GM19099 (cell line): Measurements from ENCODE around the gene RTN3.

Experiments
- POLR2A ChIP-seq: IDR thresholded peaks from 3 replicates; pipeline ENCODE4 v1.6.1; 2011; ENCODE audit warnings: low read depth; ENCODE audit not compliant: insufficient read length; ENCODE audit errors: extremely low read depth

Gene RTN3

DNA sequence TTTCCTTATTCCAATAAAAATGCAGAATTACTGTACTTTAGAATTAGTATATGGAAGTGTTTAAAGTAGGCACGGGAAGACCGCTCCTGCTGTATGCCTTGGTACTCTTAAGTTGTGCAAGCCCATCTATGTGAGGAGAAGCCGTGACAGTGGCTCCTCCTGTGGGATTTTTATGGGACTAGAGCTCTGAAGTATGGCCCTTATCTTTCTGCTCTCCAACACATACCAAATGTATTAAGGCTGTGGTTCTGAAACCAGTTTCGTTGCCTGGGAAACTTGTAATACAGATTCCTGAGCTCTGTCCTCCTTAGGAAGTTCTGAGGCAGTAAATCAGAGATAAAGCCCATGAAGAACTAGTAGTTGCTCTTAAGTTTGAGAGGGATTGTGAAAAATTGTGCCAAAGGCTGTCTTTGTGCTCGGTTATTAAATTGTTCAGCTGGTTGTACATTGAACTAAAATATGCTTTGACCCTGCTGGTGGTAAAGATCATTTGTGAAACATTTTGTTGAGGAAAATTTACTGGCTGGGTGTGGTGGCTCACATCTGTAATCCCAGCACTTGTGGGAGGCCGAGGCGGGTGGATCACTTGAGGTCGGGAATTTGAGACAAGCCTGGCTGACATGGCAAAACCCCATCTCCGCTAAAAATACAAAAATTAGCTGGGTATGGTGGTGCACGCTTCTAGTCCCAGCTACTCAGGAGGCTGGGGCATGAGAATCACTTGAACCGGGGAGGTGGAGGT lies 29.3 kb downstream of the RTN3 start:
- TF ChIP-seq POLR2A, result no peak

DNA sequence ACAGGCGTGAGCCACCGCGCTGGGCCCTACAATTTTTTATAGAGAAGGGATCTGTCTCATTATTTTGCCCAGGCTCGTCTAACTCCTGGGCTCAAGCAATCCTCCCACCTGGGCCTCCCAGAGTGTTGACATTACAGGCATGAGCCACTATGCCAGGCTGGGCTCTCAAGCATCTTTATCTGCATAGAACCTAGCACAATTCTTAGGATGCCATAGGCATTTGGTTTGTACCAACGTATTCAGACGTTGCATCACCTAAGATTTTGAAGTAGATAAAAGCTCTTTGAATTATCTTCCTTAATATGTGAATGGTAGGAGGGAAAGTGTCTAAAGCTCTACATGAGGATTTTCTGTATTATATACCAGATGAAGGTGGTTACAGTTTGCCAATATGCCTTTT lies 30.5 kb downstream of the RTN3 start:
- no peak for TF ChIP-seq POLR2A

DNA sequence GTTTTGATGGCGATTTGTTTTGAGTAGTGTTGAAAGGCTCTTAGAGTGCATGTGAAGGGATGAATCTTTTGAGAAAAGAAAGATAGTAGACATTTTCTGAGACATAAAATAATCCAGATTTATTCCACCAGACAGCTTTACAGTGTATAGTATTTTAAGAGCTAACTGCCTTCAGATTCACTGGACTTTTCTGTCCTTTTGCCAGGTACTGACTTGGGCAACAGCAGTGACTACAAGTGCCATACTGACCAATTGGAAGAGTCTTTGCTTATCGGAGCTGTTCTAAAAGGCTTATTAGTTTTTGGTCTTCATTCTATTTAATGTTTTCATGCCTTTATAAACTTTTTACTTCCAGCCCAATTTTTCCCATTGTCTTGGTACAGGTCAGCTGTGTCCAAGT lies 32.5 kb downstream of the RTN3 start:
- no peak for TF ChIP-seq POLR2A

DNA sequence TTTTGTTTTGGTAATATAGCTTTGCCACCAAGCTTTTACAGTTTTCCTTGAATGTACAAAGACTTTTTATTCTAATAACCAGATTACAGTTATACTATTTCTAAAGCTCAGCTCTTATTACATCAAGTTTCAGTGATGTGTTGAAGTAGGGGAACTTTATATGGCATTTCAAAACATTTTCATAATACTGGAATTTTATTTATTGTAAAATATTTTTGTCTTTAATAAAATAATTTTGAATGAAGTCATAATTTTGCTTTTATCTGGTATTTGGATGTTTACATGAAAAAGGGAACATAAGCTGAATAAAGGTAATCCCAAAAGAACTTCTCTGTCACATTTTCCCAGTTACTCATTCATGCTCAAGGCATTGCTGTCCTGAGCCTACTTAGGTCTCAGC lies 34.7 kb downstream of the RTN3 start:
- TF ChIP-seq POLR2A, result no peak

DNA sequence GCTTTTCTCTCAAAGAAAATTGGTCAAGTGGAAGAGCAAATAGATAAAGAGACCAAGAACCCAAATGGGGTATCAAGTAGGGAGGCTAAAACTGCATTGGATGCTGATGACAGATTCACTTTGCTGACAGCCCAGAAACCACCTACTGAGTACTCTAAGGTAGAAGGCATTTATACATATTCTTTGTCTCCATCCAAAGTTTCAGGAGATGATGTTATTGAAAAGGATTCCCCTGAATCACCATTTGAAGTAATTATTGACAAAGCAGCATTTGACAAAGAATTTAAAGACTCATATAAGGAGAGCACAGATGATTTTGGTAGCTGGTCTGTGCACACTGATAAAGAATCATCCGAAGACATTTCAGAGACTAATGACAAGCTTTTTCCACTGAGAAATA lies 37.7 kb downstream of the RTN3 start:
- no peak for TF ChIP-seq POLR2A

DNA sequence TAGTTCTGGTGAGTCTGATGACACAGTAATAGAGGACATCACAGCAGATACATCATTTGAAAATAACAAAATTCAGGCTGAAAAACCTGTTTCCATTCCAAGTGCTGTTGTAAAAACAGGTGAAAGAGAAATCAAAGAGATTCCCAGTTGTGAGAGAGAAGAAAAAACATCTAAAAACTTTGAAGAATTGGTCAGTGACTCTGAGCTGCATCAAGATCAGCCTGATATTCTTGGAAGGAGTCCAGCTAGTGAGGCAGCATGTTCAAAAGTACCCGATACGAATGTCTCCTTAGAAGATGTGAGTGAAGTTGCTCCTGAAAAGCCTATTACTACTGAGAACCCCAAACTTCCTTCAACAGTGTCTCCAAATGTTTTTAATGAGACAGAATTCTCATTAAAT lies 38.7 kb downstream of the RTN3 start:
- TF ChIP-seq POLR2A, result no peak

DNA sequence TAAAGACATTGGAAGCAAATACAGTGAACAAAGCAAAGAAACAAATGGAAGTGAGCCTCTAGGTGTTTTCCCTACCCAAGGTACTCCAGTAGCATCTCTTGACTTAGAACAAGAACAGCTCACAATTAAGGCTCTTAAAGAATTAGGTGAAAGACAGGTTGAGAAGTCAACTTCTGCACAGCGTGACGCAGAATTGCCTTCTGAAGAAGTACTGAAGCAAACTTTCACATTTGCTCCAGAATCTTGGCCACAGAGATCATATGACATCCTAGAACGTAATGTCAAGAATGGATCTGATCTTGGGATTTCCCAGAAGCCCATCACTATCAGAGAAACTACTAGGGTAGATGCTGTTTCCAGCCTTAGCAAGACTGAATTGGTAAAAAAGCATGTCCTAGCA lies 39.3 kb downstream of the RTN3 start:
- TF ChIP-seq POLR2A, result no peak

DNA sequence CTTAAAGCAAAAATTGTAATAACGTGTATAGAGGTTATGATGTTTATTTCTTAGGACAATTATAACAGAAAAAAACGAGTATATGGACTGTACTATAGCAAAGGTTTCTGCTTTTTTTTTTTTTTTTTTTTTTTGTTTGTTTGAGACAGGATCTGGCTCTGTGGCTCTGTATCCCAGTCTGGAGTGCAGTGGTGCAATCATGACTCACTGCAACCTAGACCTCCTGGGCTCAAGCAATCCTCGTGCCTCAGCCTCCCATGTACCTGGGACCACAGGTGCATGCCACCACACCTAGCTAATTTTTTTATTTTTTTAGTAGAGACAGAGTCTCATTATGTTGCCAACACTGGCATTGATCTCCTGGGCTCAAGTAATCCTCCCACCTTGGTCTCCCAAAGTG lies 48.0 kb downstream of the RTN3 start:
- no peak for TF ChIP-seq POLR2A

DNA sequence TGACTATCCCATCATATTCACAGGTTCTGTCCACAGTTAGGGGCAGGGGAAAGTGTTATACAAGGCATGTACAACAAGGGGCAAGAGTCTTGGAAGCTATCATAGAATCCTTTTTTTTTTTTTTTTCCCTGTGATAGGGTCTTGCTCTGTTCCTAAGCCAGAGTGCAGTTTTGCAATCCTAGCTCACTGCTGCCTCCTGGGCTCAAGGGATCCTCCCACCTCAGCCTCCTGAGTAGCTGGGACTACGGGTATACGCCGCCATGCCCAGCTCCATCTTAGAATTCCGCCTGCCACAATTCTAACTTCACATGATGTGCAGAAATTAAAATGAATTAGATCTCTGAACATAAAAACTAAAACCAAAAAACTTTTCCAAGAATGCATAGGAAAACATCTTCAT lies 55.6 kb downstream of the RTN3 start:
- TF ChIP-seq POLR2A, result no peak

DNA sequence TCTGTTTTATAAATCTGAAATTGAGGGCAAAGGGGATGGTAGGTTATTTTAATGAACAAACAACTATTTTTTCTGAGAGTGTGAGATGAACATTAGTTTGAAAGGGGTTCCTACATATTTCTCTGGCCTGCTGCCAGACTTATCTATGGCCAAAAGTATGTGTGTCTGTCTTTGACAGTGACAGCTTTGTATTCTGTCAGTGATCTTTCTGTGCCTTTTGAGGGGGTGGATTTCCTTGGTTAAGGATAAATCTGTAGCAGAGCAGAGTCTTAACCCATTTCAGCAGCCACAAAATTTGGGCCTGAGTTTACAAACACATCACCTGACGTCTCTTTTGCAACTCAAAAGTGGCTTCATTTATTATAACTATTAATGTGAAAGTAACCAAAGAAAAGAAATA lies 56.4 kb downstream of the RTN3 start:
- TF ChIP-seq POLR2A, result no peak

DNA sequence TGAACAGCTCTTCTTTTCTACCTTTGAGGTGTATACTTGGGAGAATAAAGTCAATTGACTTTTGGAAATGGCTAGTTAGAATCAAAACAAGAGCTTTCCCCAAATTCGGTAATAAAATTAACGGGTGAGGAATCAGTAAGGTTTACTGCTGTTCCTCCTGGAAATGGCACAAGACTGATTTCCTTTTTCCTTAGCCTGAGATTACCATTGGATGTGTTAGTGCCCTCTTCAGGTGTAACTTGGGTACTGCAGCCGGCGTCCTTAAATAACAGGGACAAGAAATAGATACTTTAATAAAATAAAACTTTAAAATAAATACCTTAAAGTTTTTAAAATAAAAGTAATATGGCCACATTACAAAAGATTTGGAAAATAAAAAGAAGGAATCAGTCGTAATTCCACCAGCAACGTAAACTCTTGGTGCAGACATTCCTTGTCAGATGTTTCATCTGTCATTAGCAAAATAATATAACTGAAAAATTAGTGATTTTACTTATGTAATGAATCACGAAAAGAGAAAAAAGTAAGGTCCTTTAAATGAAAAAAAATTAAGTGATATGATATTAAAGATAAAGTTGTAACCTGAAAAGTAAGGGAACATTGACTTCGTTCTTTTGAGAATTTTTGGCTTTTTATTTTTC lies 57.5 kb downstream of the RTN3 start:
- TF ChIP-seq POLR2A, result no peak

DNA sequence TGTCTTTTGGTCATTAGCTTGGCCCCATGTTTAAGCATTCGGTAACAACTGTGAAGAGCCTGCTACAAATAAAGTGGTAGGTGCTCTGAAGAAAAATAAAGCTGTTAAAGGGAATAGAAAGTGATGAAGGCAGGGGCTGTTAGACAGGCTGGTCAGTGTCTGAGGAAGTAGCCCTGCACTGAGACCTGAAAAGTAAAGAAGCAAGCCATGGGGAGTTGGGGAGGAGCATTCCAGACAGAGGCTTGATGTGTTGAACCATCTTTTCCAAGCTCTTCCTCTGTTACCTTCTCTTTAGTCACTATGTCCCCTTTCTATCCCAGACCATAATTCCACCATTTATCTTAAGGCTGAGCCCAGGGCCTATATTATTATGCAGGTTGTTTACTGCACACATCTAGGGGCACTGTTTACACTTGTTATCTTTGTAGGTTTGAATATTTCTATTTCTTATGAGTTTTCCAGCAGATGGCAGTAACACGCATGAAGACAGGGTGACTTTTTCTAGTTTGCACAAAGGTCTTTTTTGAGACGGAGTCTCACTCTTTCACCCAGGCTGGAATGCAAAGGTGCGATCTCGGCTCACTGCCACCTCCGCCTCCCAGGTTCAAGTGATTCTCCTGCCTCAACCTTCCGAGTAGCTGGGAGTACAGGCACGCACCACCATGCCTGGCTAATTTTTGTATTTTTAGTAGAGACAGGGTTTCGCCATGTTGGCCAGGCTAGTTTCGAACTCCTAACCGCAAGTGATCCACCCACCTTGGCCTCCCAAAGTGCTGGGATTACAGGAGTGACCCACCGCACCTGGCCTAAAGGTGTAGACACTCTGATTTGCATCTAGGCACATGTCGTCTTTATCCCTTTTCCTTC lies 64.2 kb downstream of the RTN3 start:
- TF ChIP-seq POLR2A, result no peak

DNA sequence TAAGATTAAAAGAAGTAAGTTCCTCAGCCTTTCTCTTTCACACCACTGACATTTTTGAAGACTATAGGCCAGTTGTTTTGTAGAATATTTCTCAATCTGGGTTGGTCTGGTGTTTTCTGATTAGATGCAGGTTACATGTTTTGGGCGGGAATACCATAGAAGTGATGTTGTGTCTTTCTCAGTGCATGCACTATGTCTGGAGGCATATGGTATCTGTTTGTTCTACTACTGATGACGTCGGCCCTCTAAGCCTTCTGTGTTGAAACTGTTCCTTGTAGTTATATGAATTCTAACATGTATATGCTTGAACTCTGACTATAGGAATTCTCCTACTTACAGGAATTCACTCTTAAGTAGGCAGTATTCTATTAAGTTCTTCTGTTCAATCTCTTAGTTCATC lies 65.7 kb downstream of the RTN3 start:
- TF ChIP-seq POLR2A, result no peak

DNA sequence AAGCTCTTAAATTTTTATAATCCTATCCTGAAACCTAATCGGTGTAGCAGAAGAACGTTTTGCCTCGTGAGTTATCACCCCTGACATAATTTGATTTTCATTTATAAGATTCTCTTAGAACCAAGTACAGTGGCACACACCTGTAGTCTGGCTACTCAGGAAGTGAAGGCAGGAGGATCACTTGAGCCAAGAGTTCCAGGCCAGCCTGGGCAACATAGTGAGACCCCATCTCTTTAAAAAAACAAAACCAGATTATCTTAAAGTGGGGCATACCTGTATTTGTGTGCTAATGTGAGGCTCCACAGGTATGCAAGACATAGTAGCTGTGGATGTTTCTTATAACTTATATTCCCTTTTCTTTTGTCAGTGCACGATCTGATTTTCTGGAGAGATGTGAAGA lies 68.3 kb downstream of the RTN3 start:
- TF ChIP-seq POLR2A, result no peak

DNA sequence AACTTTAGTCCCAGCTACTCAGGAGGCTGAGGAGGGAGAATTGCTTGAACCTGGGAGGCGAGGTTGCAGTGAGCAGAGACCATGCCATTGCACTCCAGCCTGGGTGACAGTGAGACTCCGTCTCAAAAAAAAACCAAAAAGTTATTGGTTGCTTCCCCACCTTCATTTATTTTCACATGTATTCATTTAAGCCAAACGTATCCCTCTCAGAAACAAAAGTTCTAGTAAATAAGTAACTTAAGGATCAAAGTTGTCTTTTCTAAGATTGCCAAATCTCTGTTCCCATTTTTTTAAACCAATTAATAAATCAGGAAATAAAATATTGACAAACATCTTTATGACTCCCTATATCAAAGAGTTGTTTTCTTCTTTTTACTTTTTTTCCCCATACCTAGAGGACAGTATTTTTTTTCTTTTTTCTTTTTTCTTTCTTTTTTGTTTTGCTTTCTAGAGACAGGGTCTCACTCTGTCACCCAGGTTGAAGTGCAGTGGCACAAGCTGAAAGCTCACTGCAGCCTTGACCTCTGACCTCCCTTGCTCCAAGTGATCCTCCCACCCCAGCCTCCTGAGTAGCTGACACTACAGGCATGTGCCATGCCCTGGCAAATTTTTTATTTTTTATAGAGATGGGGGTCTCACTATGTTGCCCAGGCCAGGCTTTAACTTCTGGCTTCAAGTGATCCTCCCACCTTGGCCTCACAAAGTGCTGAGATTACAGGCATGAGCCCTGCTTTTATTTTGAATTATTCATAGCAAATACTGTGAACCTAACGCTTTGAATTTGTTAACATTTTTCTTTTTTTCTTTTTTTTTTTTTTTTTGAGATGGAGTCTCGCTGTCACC lies 75.8 kb downstream of the RTN3 start:
- TF ChIP-seq POLR2A, result no peak

DNA sequence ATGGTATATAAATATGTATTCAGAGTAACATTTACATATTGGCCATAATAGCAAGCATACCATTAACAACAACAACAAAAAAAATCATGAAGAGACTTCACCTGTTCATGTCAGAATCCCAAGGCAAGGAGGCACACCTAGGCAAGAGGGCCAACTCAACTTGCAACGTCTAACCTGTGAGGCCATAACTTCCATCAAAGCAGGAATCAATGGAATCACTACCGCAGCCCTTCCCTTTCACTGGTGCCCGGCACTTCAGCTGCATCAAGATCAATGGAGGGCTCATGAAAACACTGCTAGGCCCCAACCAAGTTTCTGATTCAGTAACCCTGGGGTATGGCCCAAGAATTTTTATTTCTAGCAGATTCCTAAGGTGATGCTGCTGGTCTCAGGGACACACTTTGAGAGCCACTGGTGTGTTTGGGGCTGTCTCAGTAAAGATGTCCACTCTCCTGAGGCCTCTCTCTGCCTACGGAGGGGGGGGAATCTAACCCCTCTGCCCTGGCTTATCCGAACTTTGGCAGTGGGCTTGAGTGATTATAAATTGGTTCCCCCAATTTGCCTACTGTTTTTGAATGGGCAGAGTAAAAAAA lies 79.3 kb downstream of the RTN3 start:
- no peak for TF ChIP-seq POLR2A
